ENCODE results near the gene CBX3.

DNA sequence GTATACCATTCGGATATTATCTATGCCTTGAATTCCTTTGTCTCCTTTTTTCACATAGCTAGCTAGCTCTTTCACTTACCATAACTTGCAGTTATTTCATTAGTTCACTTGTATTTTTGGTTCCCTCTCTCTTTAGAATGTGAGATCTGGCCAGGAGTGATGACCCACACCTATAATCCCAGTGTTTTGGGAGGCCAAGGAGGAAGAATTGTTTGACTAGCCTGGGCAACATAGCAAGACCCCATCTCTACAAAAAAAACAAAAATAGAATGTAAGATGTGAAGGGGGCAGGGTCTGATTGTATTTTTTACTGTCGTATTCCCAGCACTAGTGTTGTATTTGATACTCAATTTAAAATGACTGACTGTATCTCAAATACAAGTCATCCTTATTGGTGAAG is 29.9 kb upstream of the CBX3 start:
- TF ChIP-seq, protein P1, sequence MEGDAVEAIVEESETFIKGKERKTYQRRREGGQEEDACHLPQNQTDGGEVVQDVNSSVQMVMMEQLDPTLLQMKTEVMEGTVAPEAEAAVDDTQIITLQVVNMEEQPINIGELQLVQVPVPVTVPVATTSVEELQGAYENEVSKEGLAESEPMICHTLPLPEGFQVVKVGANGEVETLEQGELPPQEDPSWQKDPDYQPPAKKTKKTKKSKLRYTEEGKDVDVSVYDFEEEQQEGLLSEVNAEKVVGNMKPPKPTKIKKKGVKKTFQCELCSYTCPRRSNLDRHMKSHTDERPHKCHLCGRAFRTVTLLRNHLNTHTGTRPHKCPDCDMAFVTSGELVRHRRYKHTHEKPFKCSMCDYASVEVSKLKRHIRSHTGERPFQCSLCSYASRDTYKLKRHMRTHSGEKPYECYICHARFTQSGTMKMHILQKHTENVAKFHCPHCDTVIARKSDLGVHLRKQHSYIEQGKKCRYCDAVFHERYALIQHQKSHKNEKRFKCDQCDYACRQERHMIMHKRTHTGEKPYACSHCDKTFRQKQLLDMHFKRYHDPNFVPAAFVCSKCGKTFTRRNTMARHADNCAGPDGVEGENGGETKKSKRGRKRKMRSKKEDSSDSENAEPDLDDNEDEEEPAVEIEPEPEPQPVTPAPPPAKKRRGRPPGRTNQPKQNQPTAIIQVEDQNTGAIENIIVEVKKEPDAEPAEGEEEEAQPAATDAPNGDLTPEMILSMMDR (IDR thresholded peaks at IDR 0.05; ENCODE audit: low read length), result no peak
- no peak for TF ChIP-seq EZH2 (IDR thresholded peaks at IDR 0.05; ENCODE audit: borderline replicate concordance, low read length)
